HEK293T (cell line): ENCODE data around the gene KCNJ3.

Experiments
- BHLHE40 ChIP-seq: fragments of 450-650 bp; IDR thresholded peaks from 2 replicates; pipeline ENCODE4 v1.6.1; 2016; ENCODE audit warnings: mild to moderate bottlenecking, moderate library complexity, borderline replicate concordance
- CTBP1 ChIP-seq: fragments of 450-650 bp; IDR thresholded peaks from 2 replicates; pipeline ENCODE4 v1.6.1; 2016; ENCODE audit warnings: borderline replicate concordance
- ELF4 ChIP-seq: fragments of 450-650 bp; IDR thresholded peaks from 2 replicates; pipeline ENCODE4 v1.6.1; 2017; ENCODE audit warnings: antibody characterized with exemption
- FOXK2 ChIP-seq: fragments of 450-650 bp; IDR thresholded peaks from 2 replicates; pipeline ENCODE4 v1.6.1; 2016; ENCODE audit warnings: mild to moderate bottlenecking
- FOXM1 ChIP-seq: fragments of 450-650 bp; IDR thresholded peaks from 2 replicates; pipeline ENCODE4 v1.6.1; 2017; ENCODE audit warnings: mild to moderate bottlenecking, borderline replicate concordance
- LEF1 ChIP-seq: fragments of 450-650 bp; IDR thresholded peaks from 2 replicates; pipeline ENCODE4 v1.6.1; 2017; ENCODE audit warnings: mild to moderate bottlenecking, borderline replicate concordance
- SP1 ChIP-seq: fragments of 450-650 bp; IDR thresholded peaks from 2 replicates; pipeline ENCODE4 v1.6.1; 2017
- SUZ12 ChIP-seq: fragments of 450-650 bp; IDR thresholded peaks from 2 replicates; pipeline ENCODE4 v1.6.1; 2016; ENCODE audit warnings: mild to moderate bottlenecking

DNA sequence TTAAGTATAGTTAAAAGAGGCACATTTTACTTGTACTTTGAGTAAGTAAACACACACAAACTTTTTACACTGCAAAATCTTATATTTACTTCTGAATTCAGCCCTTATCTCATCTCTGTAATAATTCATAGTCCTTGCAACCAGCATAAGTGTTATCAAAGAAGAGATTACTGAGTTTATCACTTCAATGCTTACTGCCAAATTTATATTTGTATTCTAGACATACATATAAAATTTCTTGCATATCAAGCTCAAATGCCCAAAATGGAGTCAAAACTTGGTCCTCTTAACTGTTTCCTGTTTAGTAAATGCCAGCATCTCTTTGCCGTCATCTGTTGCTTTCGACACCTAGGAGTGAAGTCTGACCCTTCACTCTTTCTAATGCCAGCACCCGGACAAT is 21.1 kb upstream of the KCNJ3 start:
- TF ChIP-seq LEF1, result no peak
- TF ChIP-seq ELF4, result no peak
- no peak for TF ChIP-seq SUZ12
- no peak for TF ChIP-seq SP1
- no peak for TF ChIP-seq CTBP1
- TF ChIP-seq FOXM1, result no peak
- TF ChIP-seq FOXK2, result no peak
- TF ChIP-seq BHLHE40, result no peak
